Colonic mucosa (tissue), 4 donors: ENCODE results near the gene SHB. TPM values are rescaled to one million over a fixed set of nuclear protein-coding genes. Genes with fewer than 3 reads are reported as not detected.

Experiments used
- DNase-seq: peaks from one replicate; pipeline ENCODE4 v3.0.0-alpha.2; 2020
- H3K27ac ChIP-seq: fragments of 200-600 bp; one replicate; pipeline ENCODE4 v1.8.0; 2021
- H3K27me3 ChIP-seq: fragments of 200-600 bp; one replicate; pipeline ENCODE4 v1.8.0; 2021
- H3K36me3 ChIP-seq: fragments of 200-600 bp; one replicate; pipeline ENCODE4 v1.8.0; 2021
- H3K4me1 ChIP-seq: fragments of 200-600 bp; one replicate; pipeline ENCODE4 v1.8.0; 2021; ENCODE audit warnings: mild to moderate bottlenecking
- H3K4me3 ChIP-seq: fragments of 200-600 bp; one replicate; pipeline ENCODE4 v1.8.0; 2021
- H3K9ac ChIP-seq, 2 donors: one replicate each; pipeline ENCODE4 v1.7.0; 2013; ENCODE audit warnings: control low read depth in 2 of 2, low read depth in 2 of 2, low read length in 2 of 2
- H3K9me3 ChIP-seq: fragments of 200-600 bp; one replicate; pipeline ENCODE4 v1.8.0; 2021
- intact Hi-C: fragments of 100-400 bp; cut with DNase I; formaldehyde crosslinking; loops from one replicate; pipeline ENCODE4 v1.14.1; 2022
- total RNA-seq, 2 donors: library from RNA; stranded (reverse); fragmentation: NEBNext Ultra II Directional in 1 of 2; extraction: Animal tissue kit (Norgen Biotek cat#: 25700) in 1 of 2; gene quantifications; one replicate each; pipeline ENCODE4 v1.2.1, GENCODE V29; 2021
- TF ChIP-seq, protein P1 (sequence below): fragments of 200-600 bp; IDR thresholded peaks from one replicate; pipeline ENCODE4 v1.8.0; 2022; ENCODE audit warnings: antibody characterized with exemption, mild to moderate bottlenecking
- donor health status: healthy.
- donor health status: DM: no; HTN: no; CAD: no.
- donor health status: DM: no; HTN: no; CAD: no.

Gene SHB
- total RNA-seq, 2 donors from 2014 or later: 17.4 to 24.0 TPM

DNA sequence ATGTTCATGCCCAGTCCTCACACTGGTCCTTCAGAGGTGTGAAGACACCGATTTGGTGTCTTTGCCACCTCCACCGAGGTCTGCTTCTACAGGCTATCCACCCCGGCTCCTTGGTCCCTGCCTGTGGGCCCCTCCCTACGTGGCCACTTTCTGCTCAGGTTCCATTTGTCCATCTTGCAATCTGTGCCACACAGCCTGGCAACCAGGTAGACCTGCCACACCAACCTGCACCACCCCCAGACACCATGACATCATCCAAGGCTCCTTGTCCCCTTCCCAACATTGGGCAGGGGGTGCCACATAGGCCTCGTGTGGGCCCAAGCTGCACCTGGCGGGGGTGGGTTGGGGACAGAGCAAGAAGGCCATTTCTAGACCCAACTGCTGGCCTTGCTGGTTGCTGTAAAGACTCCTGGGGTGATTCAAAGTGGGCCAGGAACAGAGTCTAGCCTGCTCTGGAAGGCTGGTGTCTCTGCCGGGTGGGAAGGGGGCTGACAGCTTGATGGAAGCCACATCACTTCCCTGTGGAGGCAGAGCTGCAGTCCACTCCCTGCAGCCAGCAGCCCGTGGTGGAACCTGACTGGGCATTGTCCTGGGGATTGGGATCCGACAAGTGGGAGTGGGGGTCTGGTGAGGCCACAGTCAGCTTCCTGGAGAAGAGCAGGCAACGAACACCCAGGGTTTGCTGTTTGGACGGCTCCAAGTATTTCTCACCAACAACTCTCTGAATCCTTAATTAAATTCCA is 99.3 kb downstream of the SHB start:
- TF ChIP-seq, protein P1, sequence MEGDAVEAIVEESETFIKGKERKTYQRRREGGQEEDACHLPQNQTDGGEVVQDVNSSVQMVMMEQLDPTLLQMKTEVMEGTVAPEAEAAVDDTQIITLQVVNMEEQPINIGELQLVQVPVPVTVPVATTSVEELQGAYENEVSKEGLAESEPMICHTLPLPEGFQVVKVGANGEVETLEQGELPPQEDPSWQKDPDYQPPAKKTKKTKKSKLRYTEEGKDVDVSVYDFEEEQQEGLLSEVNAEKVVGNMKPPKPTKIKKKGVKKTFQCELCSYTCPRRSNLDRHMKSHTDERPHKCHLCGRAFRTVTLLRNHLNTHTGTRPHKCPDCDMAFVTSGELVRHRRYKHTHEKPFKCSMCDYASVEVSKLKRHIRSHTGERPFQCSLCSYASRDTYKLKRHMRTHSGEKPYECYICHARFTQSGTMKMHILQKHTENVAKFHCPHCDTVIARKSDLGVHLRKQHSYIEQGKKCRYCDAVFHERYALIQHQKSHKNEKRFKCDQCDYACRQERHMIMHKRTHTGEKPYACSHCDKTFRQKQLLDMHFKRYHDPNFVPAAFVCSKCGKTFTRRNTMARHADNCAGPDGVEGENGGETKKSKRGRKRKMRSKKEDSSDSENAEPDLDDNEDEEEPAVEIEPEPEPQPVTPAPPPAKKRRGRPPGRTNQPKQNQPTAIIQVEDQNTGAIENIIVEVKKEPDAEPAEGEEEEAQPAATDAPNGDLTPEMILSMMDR: no peak
- Histone ChIP-seq H3K27ac (peak overlapping the region; percentile 64), H3K4me3 (no peak overlapping the region), H3K27me3 (no peaks in the 10 kb centered on the region), H3K4me1 (peaks cover 31% of the 10 kb centered on the region), H3K9ac (peak overlapping the region in 1 of 2 donors; percentile 3), H3K36me3 (no peaks in the 10 kb centered on the region), H3K9me3 (no peaks in the 10 kb centered on the region)
- intact Hi-C loops: loop anchor here (5.0 to 10.0 kb wide), 2 partner anchors 55 to 98 kb away; partner anchors contain the start of gene SHB
- no peak for DNase-seq

GRCh38 chr9:37969130-37969529 is 99.9 kb downstream of the SHB start:
- TF ChIP-seq, protein P1: no peak
- DNase-seq: peak; percentile 94
- Histone ChIP-seq H3K4me1 (peaks cover 32% of the 10 kb centered on the region), H3K9me3 (no peaks in the 10 kb centered on the region), H3K27me3 (no peaks in the 10 kb centered on the region), H3K9ac (peak overlapping the region in 1 of 2 donors; percentile 30), H3K27ac (peak overlapping the region; percentile 64), H3K36me3 (no peaks in the 10 kb centered on the region), H3K4me3 (no peak overlapping the region)
- intact Hi-C loops: loop anchor here (5.0 kb wide), 1 partner anchor 98 kb away; the partner anchor contains the start of gene SHB

DNA sequence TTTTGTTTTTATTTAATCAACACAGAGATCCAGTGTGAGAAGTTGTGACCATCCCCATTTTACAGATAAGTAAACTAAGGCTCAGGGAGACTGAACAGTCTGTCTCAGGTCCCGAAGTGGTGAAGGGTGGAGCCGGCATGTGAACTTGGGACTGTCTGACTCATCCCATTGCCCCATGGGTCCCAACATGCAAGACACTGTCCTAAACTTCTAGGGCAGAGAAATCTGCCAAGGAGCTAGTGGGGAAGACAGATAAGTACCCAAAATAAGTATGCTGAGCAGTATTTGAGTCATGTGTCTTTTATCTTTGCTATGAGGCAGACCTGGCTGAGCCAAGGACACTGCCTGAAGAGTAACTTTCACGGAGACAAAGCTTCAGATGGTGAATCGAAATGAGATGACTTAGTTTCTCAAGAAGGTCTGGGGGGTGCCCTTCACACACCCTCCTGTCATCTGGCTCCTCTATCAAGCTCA is 100.8 kb downstream of the SHB start:
- intact Hi-C loops: loop anchor here (5.0 kb wide), 1 partner anchor 99 kb away; the partner anchor contains the start of gene SHB
- H3K9ac ChIP-seq: peak overlapping the region in 1 of 2 donors; percentile 30
- DNase-seq: peak; percentile 62
- H3K27ac ChIP-seq: peak overlapping the region; percentile 64
- no peaks in the 10 kb centered on the region for H3K36me3 ChIP-seq
- H3K27me3 ChIP-seq: no peaks in the 10 kb centered on the region
- H3K4me3 ChIP-seq: no peak overlapping the region
- H3K9me3 ChIP-seq: no peaks in the 10 kb centered on the region
- peaks cover 32% of the 10 kb centered on the region for H3K4me1 ChIP-seq
- TF ChIP-seq, protein P1: no peak

- no peak overlapping the region for H3K4me3 ChIP-seq
- intact Hi-C loops: loop anchor here (5.0 kb wide), 1 partner anchor 100 kb away; the partner anchor contains the start of gene SHB
- H3K9me3 ChIP-seq: no peaks in the 10 kb centered on the region
- peak overlapping the region in 1 of 2 donors; percentile 58 for H3K9ac ChIP-seq
- H3K27me3 ChIP-seq: no peaks in the 10 kb centered on the region
- H3K36me3 ChIP-seq: no peaks in the 10 kb centered on the region
- TF ChIP-seq, protein P1: no peak
- H3K4me1 ChIP-seq: peaks cover 32% of the 10 kb centered on the region
- peak overlapping the region; percentile 85 for H3K27ac ChIP-seq
- DNase-seq: no peak
Observed at GRCh38 chr9:37967761-37968080, 101.3 kb downstream of the SHB start.

- H3K9me3 ChIP-seq: no peaks in the 10 kb centered on the region
- no peaks in the 10 kb centered on the region for H3K27me3 ChIP-seq
- H3K27ac ChIP-seq: peak overlapping the region; percentile 85
- intact Hi-C loops: loop anchor here (5.0 kb wide), 1 partner anchor 100 kb away; the partner anchor contains the start of gene SHB
- no peaks in the 10 kb centered on the region for H3K36me3 ChIP-seq
- H3K4me3 ChIP-seq: no peak overlapping the region
- TF ChIP-seq, protein P1: no peak
- H3K9ac ChIP-seq: peak overlapping the region in 1 of 2 donors; percentile 58
- peaks cover 32% of the 10 kb centered on the region for H3K4me1 ChIP-seq
- DNase-seq: peak; percentile 57
Observed at GRCh38 chr9:37967014-37967760, 101.8 kb downstream of the SHB start.
